Sciatic nerve (tissue), 2 donors: ENCODE data around the gene MGAT3. TPM values are rescaled to one million over a fixed set of nuclear protein-coding genes. Genes with fewer than 3 reads are reported as not detected.

Experiments
- ATAC-seq: fragments of 200-7000 bp; cut with Tn5 transposase; one replicate; pipeline ENCODE4 v1.9.1; 2020; ENCODE audit warnings: mild to moderate bottlenecking, moderate library complexity
- DNase-seq: peaks from one replicate; pipeline ENCODE4 v3.0.0-alpha.2; 2020; ENCODE audit warnings: low spot score
- intact Hi-C: fragments of 100-400 bp; cut with DNase I; formaldehyde crosslinking; loops from one replicate; pipeline ENCODE4 v1.14.2; 2022
- total RNA-seq: library from RNA; stranded (reverse); fragmentation: NEBNext Ultra II Directional; extraction: Animal tissue kit (Norgen Biotek cat#: 25700); gene quantifications from one replicate; pipeline ENCODE4 v1.2.1, GENCODE V29; 2021
- donor health status: DM: no; HTN: no; CAD: no.
- donor health status: DM: no; HTN: no; CAD: no.

MGAT3 gene
- total RNA-seq, 1 donor from 2014 or later = 56.5 TPM

GRCh38 chr22:39446239-39446721 lies 10.5 kb upstream of the MGAT3 start:
- intact Hi-C loops = no loop called here
- ATAC-seq = no peak
- DNase-seq = no peak

GRCh38 chr22:39448205-39449054 lies 8.4 kb upstream of the MGAT3 start:
- DNase-seq (no peak), ATAC-seq (no peak)
- intact Hi-C loops = no loop called here

GRCh38 chr22:39449708-39450107 lies 7.1 kb upstream of the MGAT3 start:
- DNase-seq (no peak), ATAC-seq (no peak)
- intact Hi-C loops = no loop called here

- intact Hi-C loops = no loop called here
- ATAC-seq = no peak
- no peak for DNase-seq
These were observed 6.4 kb upstream of the MGAT3 start for GRCh38 chr22:39450258-39450955.

GRCh38 chr22:39452740-39453040 lies 4.1 kb upstream of the MGAT3 start:
- DNase-seq (no peak), ATAC-seq (no peak)
- intact Hi-C loops = no loop called here

- ATAC-seq (no peak), DNase-seq (no peak)
- intact Hi-C loops = no loop called here
These were observed 2.9 kb upstream of the MGAT3 start for GRCh38 chr22:39453765-39454378.

GRCh38 chr22:39454385-39454871 lies 2.4 kb upstream of the MGAT3 start:
- intact Hi-C loops = no loop called here
- ATAC-seq (peak; percentile 71), DNase-seq (no peak)

GRCh38 chr22:39457198-39457555 lies 365 bp downstream of the MGAT3 start:
- ATAC-seq = no peak
- DNase-seq = no peak
- intact Hi-C loops = no loop called here

- intact Hi-C loops = no loop called here
- DNase-seq (no peak), ATAC-seq (no peak)
These were observed 988 bp downstream of the MGAT3 start for GRCh38 chr22:39457556-39458443.

- ATAC-seq (no peak), DNase-seq (no peak)
- intact Hi-C loops = no loop called here
These were observed 1.8 kb downstream of the MGAT3 start for GRCh38 chr22:39458444-39459083.

GRCh38 chr22:39459681-39460080 lies 2.9 kb downstream of the MGAT3 start:
- no peak for ATAC-seq
- DNase-seq = no peak
- intact Hi-C loops = no loop called here

GRCh38 chr22:39462443-39463221 lies 5.8 kb downstream of the MGAT3 start:
- ATAC-seq (peak; percentile 3), DNase-seq (no peak)
- intact Hi-C loops = no loop called here

GRCh38 chr22:39463277-39463676 lies 6.5 kb downstream of the MGAT3 start:
- ATAC-seq (no peak), DNase-seq (no peak)
- intact Hi-C loops = no loop called here

GRCh38 chr22:39463931-39464390 lies 7.1 kb downstream of the MGAT3 start:
- ATAC-seq (peak; percentile 34), DNase-seq (no peak)
- intact Hi-C loops = no loop called here

GRCh38 chr22:39466228-39467006 lies 9.6 kb downstream of the MGAT3 start:
- peak; percentile 59 for ATAC-seq
- intact Hi-C loops = no loop called here
- DNase-seq = no peak

- intact Hi-C loops = no loop called here
- DNase-seq = no peak
These were observed 10.6 kb downstream of the MGAT3 start for GRCh38 chr22:39467390-39467895.

More at GRCh38 chr22:39467390-39467895, 10.6 kb downstream of the MGAT3 start:
- ATAC-seq = no peak
